Smooth muscle cell (in vitro differentiated cells): ENCODE data around the gene RPP14. TPM values are rescaled to one million over a fixed set of nuclear protein-coding genes. Genes with fewer than 3 reads are reported as not detected.
A peak's percentile ranks its signal among the peaks of the same experiment; 100 is the strongest.
"Not testable (repeated sequence)": the region's sequence is repeated elsewhere in the genome, so short reads cannot be mapped to it uniquely, and the experiment has no call there.

Experiments used
- DNase-seq: peaks from one replicate; lab custom pipeline; 2025; ENCODE audit not compliant: unreplicated experiment; lab: John Stamatoyannopoulos, UW
- H2AFZ ChIP-seq: fragments of 200-600 bp; sonication (generic); 2 replicates; pipeline ENCODE4 v1.6.0; 2016; ENCODE audit warnings: antibody characterized with exemption, low read depth, mild to moderate bottlenecking
- H3F3A ChIP-seq: fragments of 200-600 bp; sonication (generic); 2 replicates; pipeline ENCODE4 v1.6.0; 2017; ENCODE audit warnings: antibody characterized with exemption, low read depth
- H3K27ac ChIP-seq: fragments of 200-600 bp; sonication (generic); 2 replicates; pipeline ENCODE4 v1.5.1; 2016; ENCODE audit warnings: low read depth, mild to moderate bottlenecking
- H3K27me3 ChIP-seq: fragments of 200-600 bp; sonication (generic); 2 replicates; pipeline ENCODE4 v1.6.1; 2016; ENCODE audit warnings: low read depth, mild to moderate bottlenecking
- H3K36me3 ChIP-seq: fragments of 200-600 bp; sonication (generic); 2 replicates; pipeline ENCODE4 v1.5.1; 2016; ENCODE audit warnings: low read depth
- H3K4me1 ChIP-seq: fragments of 200-600 bp; sonication (generic); 2 replicates; pipeline ENCODE4 v1.5.1; 2016; ENCODE audit warnings: low read depth
- H3K4me2 ChIP-seq: fragments of 200-600 bp; sonication (generic); 2 replicates; pipeline ENCODE4 v1.6.0; 2016; ENCODE audit warnings: mild to moderate bottlenecking
- H3K4me3 ChIP-seq: fragments of 200-600 bp; sonication (generic); 2 replicates; pipeline ENCODE4 v1.5.1; 2016; ENCODE audit warnings: mild to moderate bottlenecking
- H3K79me2 ChIP-seq: fragments of 200-600 bp; sonication (generic); 2 replicates; pipeline ENCODE4 v1.6.0; 2016; ENCODE audit warnings: low read depth, mild to moderate bottlenecking
- H3K9ac ChIP-seq: fragments of 200-600 bp; sonication (generic); 2 replicates; pipeline ENCODE4 v1.6.0; 2016; ENCODE audit warnings: low read depth
- H3K9me3 ChIP-seq: fragments of 200-600 bp; sonication (generic); replicated peaks from 2 replicates; pipeline ENCODE4 v1.5.1; 2016; ENCODE audit warnings: low read depth
- H4K20me1 ChIP-seq: fragments of 200-600 bp; sonication (generic); 2 replicates; pipeline ENCODE4 v1.6.0; 2016; ENCODE audit warnings: low read depth
- CTCF ChIP-seq: fragments of 200-600 bp; sonication (generic); IDR thresholded peaks from 2 replicates; pipeline ENCODE4 v1.5.1; 2017; ENCODE audit warnings: borderline replicate concordance, mild to moderate bottlenecking, antibody characterized with exemption; ENCODE audit not compliant: insufficient read depth, poor library complexity, severe bottlenecking
- WGBS: methylation state at CpG from one replicate; pipeline ENCODE4 v1.1.7; 2016; ENCODE audit warnings: low lambda C conversion rate; 5-methylcytosine and 5-hydroxymethylcytosine counted together
- polyA plus RNA-seq: library from polyadenylated mRNA; unstranded; fragments of >200 nt; fragmentation: Nextera tagmentation; extraction: Ambion mirVana; gene quantifications from 2 replicates; pipeline ENCODE4 v1.2.1, GENCODE V29; 2016
- total RNA-seq: library from RNA; depleted of rRNA; stranded (reverse); fragments of >200 nt; gene quantifications from 2 replicates; pipeline ENCODE4 v1.2.3, GENCODE V29; 2014

Gene RPP14
- total and polyA plus RNA-seq, 2 experiments from 2014 or later: 9.8 to 10.4 TPM

GRCh38 chr3:58260261-58260731 lies 45.7 kb upstream of the RPP14 start:
- no peak for TF ChIP-seq CTCF
- H3K79me2 ChIP-seq: no peaks in the 10 kb centered on the region
- H2AFZ ChIP-seq: no peak overlapping the region
- DNase-seq: no peak
- no peak overlapping the region for H3K4me2 ChIP-seq
- peaks cover 20% of the 10 kb centered on the region for H3K4me1 ChIP-seq
- no peaks in the 10 kb centered on the region for H3F3A ChIP-seq
- H3K27ac ChIP-seq: peak overlapping the region; percentile 69
- no peaks in the 10 kb centered on the region for H3K27me3 ChIP-seq
- no peak overlapping the region for H3K4me3 ChIP-seq
- no peaks in the 10 kb centered on the region for H3K9me3 ChIP-seq
- no peaks in the 10 kb centered on the region for H4K20me1 ChIP-seq
- no peaks in the 10 kb centered on the region for H3K36me3 ChIP-seq
- H3K9ac ChIP-seq: peak overlapping the region; percentile 46
- 59% methylated on average over 6 of the region's 6 CpGs for WGBS

DNA sequence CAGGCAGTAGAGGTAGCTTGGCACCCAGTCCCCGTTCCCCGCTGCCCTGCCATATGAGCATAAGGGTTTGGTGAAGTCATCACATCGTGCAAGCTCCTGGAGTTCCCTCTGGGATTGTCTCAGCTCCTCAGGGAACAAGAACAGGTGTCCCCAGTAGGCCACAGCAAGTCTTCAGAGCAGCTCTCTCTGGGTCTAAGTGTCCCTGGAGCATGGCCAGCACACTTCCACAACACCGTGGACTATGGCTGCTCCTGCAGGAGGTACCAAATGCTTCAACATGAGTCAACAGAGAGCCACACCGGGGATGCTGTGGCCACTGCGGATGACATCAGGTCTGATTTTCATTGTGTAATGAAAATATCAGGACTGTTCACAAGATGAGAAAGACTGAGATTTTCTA lies 45.3 kb upstream of the RPP14 start:
- Histone ChIP-seq H2AFZ (no peak overlapping the region), H3K4me2 (no peak overlapping the region)
- DNase-seq: no peak

DNA sequence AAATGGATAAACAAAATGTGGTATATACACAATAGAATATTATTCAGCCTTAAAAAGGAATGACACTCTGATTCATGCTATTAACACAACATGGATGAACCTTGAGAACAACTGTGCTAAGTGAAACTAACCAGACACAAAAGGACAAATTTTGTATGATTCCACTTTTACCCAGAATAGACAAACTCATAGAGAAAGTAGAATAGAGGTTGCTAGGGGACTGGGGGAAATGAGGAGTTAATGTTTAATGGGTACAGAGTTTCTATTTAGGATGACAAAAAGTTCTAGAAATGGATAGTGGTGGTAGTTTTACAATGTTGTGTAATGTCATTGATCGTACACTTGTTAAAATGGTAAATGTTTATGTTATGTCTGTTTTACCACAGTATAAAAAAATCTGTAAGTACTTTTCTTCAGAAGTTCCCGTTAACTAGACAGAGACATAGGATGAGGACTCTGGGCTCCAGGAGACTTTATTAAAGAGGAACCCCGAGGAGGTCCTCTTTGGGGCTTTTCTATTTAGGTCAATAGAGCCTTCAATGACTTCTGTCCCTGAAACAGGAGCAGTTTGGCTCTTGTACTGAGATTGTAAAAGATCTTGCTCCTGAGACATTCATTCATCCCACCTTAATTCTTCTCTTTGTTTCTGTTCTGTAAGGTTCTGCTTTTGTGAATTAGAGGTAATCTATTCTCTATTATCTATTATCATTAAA lies 43.9 kb upstream of the RPP14 start:
- WGBS: 85% methylated on average over 3 of the region's 3 CpGs
- Histone ChIP-seq H3K4me2 (no peak overlapping the region), H3K4me1 (peaks cover 20% of the 10 kb centered on the region), H4K20me1 (no peaks in the 10 kb centered on the region), H3K27ac (no peak overlapping the region), H3K79me2 (no peaks in the 10 kb centered on the region), H2AFZ (no peak overlapping the region), H3K9ac (no peak overlapping the region), H3F3A (no peaks in the 10 kb centered on the region), H3K27me3 (no peaks in the 10 kb centered on the region), H3K36me3 (no peaks in the 10 kb centered on the region), H3K9me3 (no peaks in the 10 kb centered on the region), H3K4me3 (no peak overlapping the region)
- no peak for DNase-seq
- TF ChIP-seq CTCF: no peak

More for the DNA sequence above, 45.3 kb upstream of the RPP14 start:
- Histone ChIP-seq H4K20me1 (no peaks in the 10 kb centered on the region), H3K9me3 (no peaks in the 10 kb centered on the region), H3K27ac (peak overlapping the region; percentile 65), H3K4me3 (no peak overlapping the region), H3F3A (no peaks in the 10 kb centered on the region), H3K9ac (peak overlapping the region; percentile 46), H3K27me3 (no peaks in the 10 kb centered on the region), H3K36me3 (no peaks in the 10 kb centered on the region), H3K4me1 (peaks cover 20% of the 10 kb centered on the region), H3K79me2 (no peaks in the 10 kb centered on the region)
- 86% methylated on average over 6 of the region's 6 CpGs for WGBS
- no peak for TF ChIP-seq CTCF

DNA sequence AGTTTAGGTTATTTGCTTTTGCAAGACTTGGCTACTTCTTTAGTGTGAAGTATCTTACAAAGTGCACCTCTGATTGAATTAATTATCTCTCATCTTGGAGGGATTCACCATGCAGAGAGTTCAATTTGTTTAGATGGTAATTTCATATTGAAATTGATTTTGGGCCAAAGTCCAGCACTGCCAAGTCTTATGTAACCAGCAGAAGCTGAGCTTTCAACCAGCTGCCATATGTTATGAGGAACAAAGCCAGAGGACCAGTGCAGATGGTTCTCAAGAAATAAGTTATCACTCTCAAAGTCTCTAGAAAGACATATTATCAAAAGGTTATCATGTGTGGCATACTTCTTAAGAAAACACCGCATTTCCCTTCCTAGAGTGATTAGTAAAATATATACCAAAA lies 39.5 kb upstream of the RPP14 start:
- H3K4me3 ChIP-seq: no peak overlapping the region
- no peak overlapping the region for H3K27ac ChIP-seq
- H3K4me2 ChIP-seq: no peak overlapping the region
- TF ChIP-seq CTCF: no peak
- H3K4me1 ChIP-seq: no peaks in the 10 kb centered on the region
- no peaks in the 10 kb centered on the region for H3K9me3 ChIP-seq
- H2AFZ ChIP-seq: no peak overlapping the region
- no peak for DNase-seq
- no peak overlapping the region for H3K9ac ChIP-seq
- H3K79me2 ChIP-seq: no peaks in the 10 kb centered on the region
- WGBS: 100% methylated on average over 1 of the region's 1 CpG
- H3K36me3 ChIP-seq: no peaks in the 10 kb centered on the region
- no peaks in the 10 kb centered on the region for H3F3A ChIP-seq
- H3K27me3 ChIP-seq: no peaks in the 10 kb centered on the region
- no peaks in the 10 kb centered on the region for H4K20me1 ChIP-seq

DNA sequence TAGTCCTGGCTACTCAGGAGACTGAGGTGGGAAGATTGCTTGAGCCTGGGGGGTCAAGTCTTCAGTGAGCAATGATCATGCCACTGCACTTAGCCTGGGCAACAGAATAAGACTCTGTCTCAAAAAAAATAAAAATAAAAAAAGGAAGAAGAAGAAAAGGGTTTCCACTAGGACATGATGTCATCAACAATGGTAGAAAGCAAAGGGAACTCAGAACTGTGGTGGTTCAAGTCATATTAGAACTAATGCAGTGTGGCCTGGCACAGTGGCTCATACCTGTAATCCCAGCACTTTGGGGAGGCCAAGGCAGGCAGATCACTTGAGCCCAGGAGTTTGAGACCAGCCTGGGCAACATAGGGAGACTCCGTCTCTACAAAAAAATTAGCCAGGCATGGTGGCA lies 38.5 kb upstream of the RPP14 start:
- not testable (repeated sequence) for H2AFZ ChIP-seq, H3K36me3 ChIP-seq, H3K79me2 ChIP-seq, H3K4me3 ChIP-seq, H3F3A ChIP-seq, H3K4me1 ChIP-seq, DNase-seq, H4K20me1 ChIP-seq, H3K9me3 ChIP-seq, H3K9ac ChIP-seq, H3K27me3 ChIP-seq, H3K27ac ChIP-seq, H3K4me2 ChIP-seq
- 100% methylated on average over 1 of the region's 1 CpG for WGBS
